Measurements from ENCODE around the gene USF2. TPM values are rescaled to one million over a fixed set of nuclear protein-coding genes. Genes with fewer than 3 reads are reported as not detected.

Gene USF2
- total RNA-seq, 1 donor from 2014 or later: 132 TPM

DNA sequence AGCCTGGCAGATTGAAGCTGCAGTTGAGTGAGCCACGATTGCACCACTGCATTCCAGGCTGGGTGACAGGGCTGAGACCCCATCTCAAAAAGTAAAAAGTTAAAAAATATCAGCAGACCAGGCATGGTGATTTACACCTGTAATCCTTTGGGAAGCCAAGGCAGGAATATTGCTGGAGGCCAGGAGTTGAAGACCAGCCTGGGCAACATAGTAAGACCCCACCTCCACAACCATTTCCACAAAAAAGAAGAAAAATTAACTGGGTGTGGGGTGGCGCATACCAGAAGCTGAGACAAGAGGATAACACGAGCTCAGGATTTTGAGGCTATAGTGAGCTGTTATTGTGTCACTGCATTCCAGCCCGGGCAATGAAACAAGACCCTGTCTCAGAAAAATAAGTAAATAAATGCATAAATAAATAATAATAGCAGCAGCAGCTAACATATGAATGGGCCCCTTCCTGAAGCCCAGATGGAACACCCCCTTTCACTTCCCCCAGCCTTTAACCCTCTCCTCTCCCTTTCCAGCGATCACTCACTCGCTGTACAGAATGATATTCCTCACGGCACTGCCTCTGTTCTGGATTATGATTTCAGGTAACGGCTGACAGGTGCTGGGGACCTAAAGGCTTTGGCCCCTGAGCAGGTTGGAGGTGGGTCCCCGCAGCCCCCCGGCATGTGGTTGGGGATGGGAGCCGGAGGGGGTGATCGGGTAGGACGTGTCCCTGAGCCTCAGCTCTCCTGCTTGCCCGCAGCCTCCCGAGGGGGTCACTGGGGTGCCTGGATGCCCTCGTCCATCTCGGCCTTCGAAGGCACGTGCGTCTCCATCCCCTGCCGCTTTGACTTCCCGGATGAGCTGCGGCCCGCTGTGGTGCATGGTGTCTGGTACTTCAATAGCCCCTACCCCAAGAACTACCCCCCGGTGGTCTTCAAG, 26.4 kb downstream of the USF2 start:
- Mint-ChIP-seq H3K27me3 (ENCODE audit: unreplicated experiment) (peaks cover 11% of the 10 kb centered on the region), H3K4me1 (ENCODE audit: low read depth, unreplicated experiment) (peaks cover 7% of the 10 kb centered on the region), H3K36me3 (ENCODE audit: unreplicated experiment) (no peaks in the 10 kb centered on the region), H3K27ac (ENCODE audit: unreplicated experiment) (no peak overlapping the region), H3K4me3 (ENCODE audit: unreplicated experiment) (no peak overlapping the region), H3K9me3 (ENCODE audit: unreplicated experiment) (peaks cover 2% of the 10 kb centered on the region)
- no peak for DNase-seq
- TF ChIP-seq, protein P1, sequence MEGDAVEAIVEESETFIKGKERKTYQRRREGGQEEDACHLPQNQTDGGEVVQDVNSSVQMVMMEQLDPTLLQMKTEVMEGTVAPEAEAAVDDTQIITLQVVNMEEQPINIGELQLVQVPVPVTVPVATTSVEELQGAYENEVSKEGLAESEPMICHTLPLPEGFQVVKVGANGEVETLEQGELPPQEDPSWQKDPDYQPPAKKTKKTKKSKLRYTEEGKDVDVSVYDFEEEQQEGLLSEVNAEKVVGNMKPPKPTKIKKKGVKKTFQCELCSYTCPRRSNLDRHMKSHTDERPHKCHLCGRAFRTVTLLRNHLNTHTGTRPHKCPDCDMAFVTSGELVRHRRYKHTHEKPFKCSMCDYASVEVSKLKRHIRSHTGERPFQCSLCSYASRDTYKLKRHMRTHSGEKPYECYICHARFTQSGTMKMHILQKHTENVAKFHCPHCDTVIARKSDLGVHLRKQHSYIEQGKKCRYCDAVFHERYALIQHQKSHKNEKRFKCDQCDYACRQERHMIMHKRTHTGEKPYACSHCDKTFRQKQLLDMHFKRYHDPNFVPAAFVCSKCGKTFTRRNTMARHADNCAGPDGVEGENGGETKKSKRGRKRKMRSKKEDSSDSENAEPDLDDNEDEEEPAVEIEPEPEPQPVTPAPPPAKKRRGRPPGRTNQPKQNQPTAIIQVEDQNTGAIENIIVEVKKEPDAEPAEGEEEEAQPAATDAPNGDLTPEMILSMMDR (IDR thresholded peaks at IDR 0.05; ENCODE audit: partially characterized antibody, unreplicated experiment): no peak

DNA sequence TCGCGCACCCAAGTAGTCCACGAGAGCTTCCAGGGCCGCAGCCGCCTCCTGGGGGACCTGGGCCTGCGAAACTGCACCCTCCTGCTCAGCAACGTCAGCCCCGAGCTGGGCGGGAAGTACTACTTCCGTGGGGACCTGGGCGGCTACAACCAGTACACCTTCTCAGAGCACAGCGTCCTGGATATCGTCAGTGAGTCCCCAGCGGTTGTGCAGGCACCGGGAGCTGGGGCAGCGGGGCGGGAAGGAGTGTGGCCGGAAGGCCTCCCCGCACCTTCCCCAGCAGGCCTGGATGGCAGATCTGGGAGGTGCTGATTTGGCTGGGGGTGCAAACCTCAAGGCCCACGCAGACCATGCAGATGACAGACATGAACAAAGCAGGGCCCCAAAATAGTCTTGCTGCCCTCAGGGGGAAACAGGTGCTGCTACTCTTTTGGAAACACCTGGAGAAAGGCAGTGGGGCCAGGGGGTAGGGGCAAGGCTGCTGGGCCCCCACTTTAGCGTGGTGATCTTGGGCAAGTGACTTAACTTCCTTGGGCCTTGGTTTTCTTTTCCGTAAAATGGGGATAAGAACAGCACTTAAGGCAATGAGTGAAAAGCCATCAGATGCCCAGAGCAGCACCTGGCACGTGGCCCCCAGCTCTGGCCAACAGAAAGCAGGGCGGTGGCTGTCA, 27.2 kb downstream of the USF2 start:
- Mint-ChIP-seq H3K9me3 (ENCODE audit: unreplicated experiment) (peaks cover 4% of the 10 kb centered on the region), H3K4me1 (ENCODE audit: low read depth, unreplicated experiment) (peaks cover 7% of the 10 kb centered on the region), H3K27ac (ENCODE audit: unreplicated experiment) (no peak overlapping the region), H3K27me3 (ENCODE audit: unreplicated experiment) (peaks cover 11% of the 10 kb centered on the region), H3K36me3 (ENCODE audit: unreplicated experiment) (no peaks in the 10 kb centered on the region), H3K4me3 (ENCODE audit: unreplicated experiment) (no peak overlapping the region)
- TF ChIP-seq, protein P1 (IDR thresholded peaks at IDR 0.05; ENCODE audit: partially characterized antibody, unreplicated experiment): no peak
- no peak for DNase-seq

DNA sequence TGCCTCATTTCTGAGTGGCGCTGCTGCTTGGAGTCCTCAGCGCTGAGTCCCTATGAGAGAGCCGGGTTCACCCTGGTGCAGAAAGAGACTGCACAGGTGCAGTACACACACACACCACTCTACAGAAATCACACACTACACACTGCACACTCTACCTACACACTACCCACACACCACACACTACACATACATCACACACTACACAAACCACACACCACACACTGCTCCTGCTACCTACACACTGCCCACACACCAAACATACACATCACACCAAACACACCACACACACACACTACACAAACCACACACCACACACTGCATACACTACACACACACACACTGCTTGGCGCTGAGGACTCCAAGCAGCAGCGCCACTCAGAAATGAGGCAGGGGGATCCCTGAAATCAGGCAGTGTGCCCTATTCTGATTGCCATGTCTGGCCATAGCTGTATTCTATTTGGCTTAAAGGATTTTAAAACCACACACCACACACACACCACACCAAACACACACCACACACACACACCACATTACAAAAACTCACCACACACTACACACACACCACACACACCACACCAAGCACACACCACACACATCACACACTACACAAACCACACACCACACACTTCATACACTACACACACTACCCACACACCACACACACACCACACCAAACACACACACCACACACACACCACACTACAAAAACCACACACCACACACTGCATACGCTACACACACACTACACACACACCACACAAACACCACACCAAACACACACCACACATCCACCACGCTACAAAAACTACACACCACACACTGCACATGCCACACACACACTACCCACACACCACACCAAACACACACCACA, 28.1 kb downstream of the USF2 start:
- H3K9me3 Mint-ChIP-seq (ENCODE audit: unreplicated experiment): peaks cover 6% of the 10 kb centered on the region
- DNase-seq: no peak
- peaks cover 2% of the 10 kb centered on the region for H3K36me3 Mint-ChIP-seq (ENCODE audit: unreplicated experiment)
- H3K4me3 Mint-ChIP-seq (ENCODE audit: unreplicated experiment): no peak overlapping the region
- TF ChIP-seq, protein P1 (IDR thresholded peaks at IDR 0.05; ENCODE audit: partially characterized antibody, unreplicated experiment): no peak
- peaks cover 12% of the 10 kb centered on the region for H3K27me3 Mint-ChIP-seq (ENCODE audit: unreplicated experiment)
- peaks cover 7% of the 10 kb centered on the region for H3K4me1 Mint-ChIP-seq (ENCODE audit: low read depth, unreplicated experiment)
- H3K27ac Mint-ChIP-seq (ENCODE audit: unreplicated experiment): no peak overlapping the region

DNA sequence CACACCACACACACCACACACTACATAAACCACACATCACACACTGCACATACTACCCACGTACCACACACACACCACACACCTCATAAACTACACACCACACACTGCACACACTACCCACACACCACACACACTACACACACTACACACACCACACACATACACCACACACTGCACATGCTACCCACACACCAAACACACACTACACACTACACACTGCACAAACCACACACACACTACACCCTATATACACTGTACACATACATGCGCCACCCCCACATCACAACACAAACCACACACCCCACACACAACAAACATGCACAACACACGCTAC, 28.7 kb downstream of the USF2 start:
- Mint-ChIP-seq H3K4me3 (ENCODE audit: unreplicated experiment) (no peak overlapping the region), H3K36me3 (ENCODE audit: unreplicated experiment) (peaks cover 4% of the 10 kb centered on the region), H3K27ac (ENCODE audit: unreplicated experiment) (no peak overlapping the region), H3K27me3 (ENCODE audit: unreplicated experiment) (peaks cover 8% of the 10 kb centered on the region), H3K9me3 (ENCODE audit: unreplicated experiment) (peaks cover 6% of the 10 kb centered on the region), H3K4me1 (ENCODE audit: low read depth, unreplicated experiment) (peaks cover 7% of the 10 kb centered on the region)
- DNase-seq: no peak
- TF ChIP-seq, protein P1 (IDR thresholded peaks at IDR 0.05; ENCODE audit: partially characterized antibody, unreplicated experiment): no peak
